Transverse colon (tissue), 4 donors: ENCODE data around the gene ZNF516.

ENCODE experiments used
- CTCF ChIP-seq, 5 experiments: fragments of 200-600 bp in 3 of 5; fragments of 450-650 bp in 2 of 5; sonication (generic) in 3 of 5; IDR thresholded peaks; 1 replicate in 2 of 5; 2 replicates in 3 of 5; pipeline ENCODE4 v1.5.1; 2016 to 2017; ENCODE audit warnings: antibody characterized with exemption in 5 of 5, inconsistent platforms in 3 of 5, mild to moderate bottlenecking in 2 of 5, moderate library complexity in 1 of 5
- POLR2A ChIP-seq: fragments of 450-650 bp; IDR thresholded peaks from one replicate; pipeline ENCODE4 v1.6.1; 2016; ENCODE audit warnings: antibody characterized with exemption, mild to moderate bottlenecking, moderate library complexity
- POLR2AphosphoS5 ChIP-seq, 3 donors: sonication (generic); formaldehyde crosslinking; IDR thresholded peaks; one replicate each; pipeline ENCODE4 v1.6.1; 2016; ENCODE audit warnings: antibody characterized with exemption in 3 of 3

DNA sequence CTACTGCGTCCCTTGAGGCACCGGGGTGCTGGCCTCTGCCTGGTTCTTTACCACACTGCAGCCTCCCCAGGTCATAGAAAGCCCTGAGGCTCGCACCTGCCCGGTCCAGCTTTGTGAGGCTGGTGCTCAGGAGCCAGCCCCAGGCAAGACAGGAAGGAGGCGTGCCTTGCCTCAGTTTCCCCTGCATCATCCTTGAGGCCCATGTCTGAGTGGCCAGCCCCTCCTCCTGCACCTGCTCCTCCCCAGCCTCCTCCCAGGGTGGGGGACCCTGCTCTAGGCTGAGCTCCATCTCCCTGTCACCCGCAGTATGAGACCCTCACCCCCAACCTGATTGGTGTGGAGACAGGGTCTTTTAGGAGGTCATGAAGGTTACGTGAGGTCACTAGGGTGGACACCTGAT, 147.7 kb downstream of the ZNF516 start:
- TF ChIP-seq POLR2A: no peak
- no peak for TF ChIP-seq POLR2AphosphoS5 (IDR thresholded peaks at IDR 0.05)
- TF ChIP-seq CTCF (IDR thresholded peaks at IDR 0.05): no peak
